Measurements from ENCODE around the gene IL1RAPL2.
"Not testable (repeated sequence)": the region's sequence is repeated elsewhere in the genome, so short reads cannot be mapped to it uniquely, and the experiment has no call there.

DNA sequence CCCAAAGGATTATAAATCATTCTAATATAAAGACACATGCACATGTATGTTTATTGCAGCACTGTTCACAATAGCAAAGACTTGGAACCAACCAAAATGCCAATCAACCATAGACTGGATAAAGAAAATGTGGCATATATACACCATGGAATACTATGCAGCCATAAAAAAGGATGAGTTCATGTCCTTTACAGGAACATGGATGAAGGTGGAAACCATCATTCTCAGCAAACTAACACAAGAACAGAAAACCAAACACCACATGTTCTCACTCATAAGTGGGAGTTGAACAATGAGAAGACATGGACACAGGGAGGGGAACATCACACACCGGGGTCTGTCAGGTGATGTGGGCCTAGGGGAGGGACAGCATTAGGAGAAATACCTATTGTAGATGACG, 23.6 kb upstream of the IL1RAPL2 start:
- TF ChIP-seq, protein P1, sequence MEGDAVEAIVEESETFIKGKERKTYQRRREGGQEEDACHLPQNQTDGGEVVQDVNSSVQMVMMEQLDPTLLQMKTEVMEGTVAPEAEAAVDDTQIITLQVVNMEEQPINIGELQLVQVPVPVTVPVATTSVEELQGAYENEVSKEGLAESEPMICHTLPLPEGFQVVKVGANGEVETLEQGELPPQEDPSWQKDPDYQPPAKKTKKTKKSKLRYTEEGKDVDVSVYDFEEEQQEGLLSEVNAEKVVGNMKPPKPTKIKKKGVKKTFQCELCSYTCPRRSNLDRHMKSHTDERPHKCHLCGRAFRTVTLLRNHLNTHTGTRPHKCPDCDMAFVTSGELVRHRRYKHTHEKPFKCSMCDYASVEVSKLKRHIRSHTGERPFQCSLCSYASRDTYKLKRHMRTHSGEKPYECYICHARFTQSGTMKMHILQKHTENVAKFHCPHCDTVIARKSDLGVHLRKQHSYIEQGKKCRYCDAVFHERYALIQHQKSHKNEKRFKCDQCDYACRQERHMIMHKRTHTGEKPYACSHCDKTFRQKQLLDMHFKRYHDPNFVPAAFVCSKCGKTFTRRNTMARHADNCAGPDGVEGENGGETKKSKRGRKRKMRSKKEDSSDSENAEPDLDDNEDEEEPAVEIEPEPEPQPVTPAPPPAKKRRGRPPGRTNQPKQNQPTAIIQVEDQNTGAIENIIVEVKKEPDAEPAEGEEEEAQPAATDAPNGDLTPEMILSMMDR (IDR thresholded peaks at IDR 0.05; ENCODE audit: low read depth, low read length, poor library complexity, severe bottlenecking) = not testable (repeated sequence)
- TF ChIP-seq EZH2phosphoT487 (IDR thresholded peaks at IDR 0.05; ENCODE audit: borderline replicate concordance, low read length) = not testable (repeated sequence)

Data from DOHH2 (cell line).